PFSK-1 (cell line): Measurements from ENCODE around the gene GPR3.

Experiments used
- FOXP2 ChIP-seq: optimal IDR thresholded peaks from 2 replicates; pipeline ENCODE3; 2011; ENCODE audit warnings: borderline replicate concordance, control low read depth, inconsistent platforms; ENCODE audit not compliant: insufficient read depth; ENCODE audit errors: extremely low read length, extremely low read depth
- POLR2AphosphoS5 ChIP-seq: IDR thresholded peaks from 2 replicates; pipeline ENCODE4 v1.6.1; 2012; ENCODE audit warnings: low read depth, mild to moderate bottlenecking, control low read depth, low read length, moderate library complexity
- SIN3A ChIP-seq: IDR thresholded peaks from 2 replicates; pipeline ENCODE4 v1.6.1; 2012; ENCODE audit warnings: mild to moderate bottlenecking, low read length, moderate library complexity, borderline replicate concordance; ENCODE audit not compliant: insufficient read depth
- TAF1 ChIP-seq: IDR thresholded peaks from 2 replicates; pipeline ENCODE4 v1.6.1; 2012; ENCODE audit warnings: low read length, control low read depth, borderline replicate concordance; ENCODE audit not compliant: insufficient read depth
- TF ChIP-seq, protein P1 (sequence below), 2 experiments: IDR thresholded peaks; 2 replicates each; pipeline versions ENCODE4 v1.6.1 to v1.8.0; 2011 to 2012; ENCODE audit warnings: low read depth in 2 of 2, low read length in 2 of 2, control low read depth in 1 of 2, inconsistent platforms in 1 of 2, mild to moderate bottlenecking in 1 of 2, moderate library complexity in 1 of 2; ENCODE audit not compliant: insufficient read depth in 1 of 2

Gene GPR3

DNA sequence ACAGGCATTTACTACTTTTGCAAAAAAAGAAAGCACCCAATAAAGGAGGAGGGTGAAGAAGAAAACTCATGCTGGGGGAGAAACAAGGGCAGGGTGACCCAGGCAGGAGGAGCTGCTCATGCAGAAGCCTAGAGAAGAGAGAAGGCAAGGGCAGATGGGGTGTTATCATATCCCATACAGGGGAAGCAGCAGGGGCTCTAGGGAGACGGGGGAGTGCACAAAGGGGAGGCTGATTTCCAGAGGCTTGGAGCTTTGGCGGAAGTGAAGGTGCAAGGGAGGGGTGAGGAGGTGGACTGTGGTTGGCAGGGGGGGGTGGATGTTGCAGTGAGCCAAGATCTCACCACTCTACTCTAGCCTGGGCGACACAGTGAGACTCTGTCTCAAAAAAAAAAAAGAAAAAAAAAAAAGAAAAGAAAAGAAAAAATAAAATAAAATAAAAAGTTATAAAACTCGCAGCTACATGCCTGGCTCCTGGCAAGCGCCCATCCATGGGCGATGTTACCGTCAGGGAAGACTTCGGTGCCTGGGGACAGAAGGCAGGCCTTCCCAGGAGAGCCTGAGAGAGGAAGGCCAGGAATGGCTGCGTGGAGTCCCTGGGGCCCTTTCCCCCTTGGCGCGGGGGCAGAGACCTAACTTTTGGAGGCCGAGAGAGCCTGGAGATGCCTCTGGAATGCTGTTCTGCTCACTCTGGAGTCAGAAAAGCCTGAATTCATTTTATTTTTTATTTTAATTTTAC is 14.5 kb upstream of the GPR3 start:
- TF ChIP-seq SIN3A: no peak
- TF ChIP-seq FOXP2: no peak
- no peak for TF ChIP-seq TAF1
- no peak for TF ChIP-seq POLR2AphosphoS5
- TF ChIP-seq, protein P1, sequence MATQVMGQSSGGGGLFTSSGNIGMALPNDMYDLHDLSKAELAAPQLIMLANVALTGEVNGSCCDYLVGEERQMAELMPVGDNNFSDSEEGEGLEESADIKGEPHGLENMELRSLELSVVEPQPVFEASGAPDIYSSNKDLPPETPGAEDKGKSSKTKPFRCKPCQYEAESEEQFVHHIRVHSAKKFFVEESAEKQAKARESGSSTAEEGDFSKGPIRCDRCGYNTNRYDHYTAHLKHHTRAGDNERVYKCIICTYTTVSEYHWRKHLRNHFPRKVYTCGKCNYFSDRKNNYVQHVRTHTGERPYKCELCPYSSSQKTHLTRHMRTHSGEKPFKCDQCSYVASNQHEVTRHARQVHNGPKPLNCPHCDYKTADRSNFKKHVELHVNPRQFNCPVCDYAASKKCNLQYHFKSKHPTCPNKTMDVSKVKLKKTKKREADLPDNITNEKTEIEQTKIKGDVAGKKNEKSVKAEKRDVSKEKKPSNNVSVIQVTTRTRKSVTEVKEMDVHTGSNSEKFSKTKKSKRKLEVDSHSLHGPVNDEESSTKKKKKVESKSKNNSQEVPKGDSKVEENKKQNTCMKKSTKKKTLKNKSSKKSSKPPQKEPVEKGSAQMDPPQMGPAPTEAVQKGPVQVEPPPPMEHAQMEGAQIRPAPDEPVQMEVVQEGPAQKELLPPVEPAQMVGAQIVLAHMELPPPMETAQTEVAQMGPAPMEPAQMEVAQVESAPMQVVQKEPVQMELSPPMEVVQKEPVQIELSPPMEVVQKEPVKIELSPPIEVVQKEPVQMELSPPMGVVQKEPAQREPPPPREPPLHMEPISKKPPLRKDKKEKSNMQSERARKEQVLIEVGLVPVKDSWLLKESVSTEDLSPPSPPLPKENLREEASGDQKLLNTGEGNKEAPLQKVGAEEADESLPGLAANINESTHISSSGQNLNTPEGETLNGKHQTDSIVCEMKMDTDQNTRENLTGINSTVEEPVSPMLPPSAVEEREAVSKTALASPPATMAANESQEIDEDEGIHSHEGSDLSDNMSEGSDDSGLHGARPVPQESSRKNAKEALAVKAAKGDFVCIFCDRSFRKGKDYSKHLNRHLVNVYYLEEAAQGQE (IDR thresholded peaks at IDR 0.05; ENCODE audit: insufficient read depth in 1 of 2, low read depth in 2 of 2, low read length in 2 of 2): no peak

DNA sequence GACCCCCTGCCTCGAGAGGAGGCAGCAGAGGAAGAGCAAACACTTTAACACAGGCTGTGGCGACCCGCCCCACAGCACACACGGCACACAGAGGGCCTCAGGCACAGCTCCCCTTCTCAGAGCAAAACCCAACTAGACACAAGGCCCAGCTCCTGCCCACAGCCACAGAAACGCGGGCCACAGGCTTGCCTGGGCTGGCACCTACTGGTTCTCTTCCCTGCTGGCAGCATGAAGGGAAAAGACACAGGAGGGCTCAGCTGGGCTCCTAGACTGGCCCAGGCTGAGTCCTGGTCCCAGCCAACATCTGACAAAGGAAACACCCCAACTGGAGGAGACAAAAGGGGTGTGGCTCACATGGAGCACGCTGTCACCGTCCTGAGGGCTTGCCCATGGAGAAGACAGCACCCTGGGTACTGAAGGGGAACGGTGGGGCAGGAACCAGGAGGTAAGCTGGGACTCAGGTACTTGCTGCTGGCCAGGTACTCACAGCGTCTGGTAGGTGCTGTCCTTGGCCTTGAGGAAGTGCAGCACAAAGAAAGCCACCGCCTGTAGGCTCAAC is 12.8 kb upstream of the GPR3 start:
- no peak for TF ChIP-seq POLR2AphosphoS5
- TF ChIP-seq, protein P1 (IDR thresholded peaks at IDR 0.05; ENCODE audit: insufficient read depth in 1 of 2, low read depth in 2 of 2, low read length in 2 of 2): no peak
- no peak for TF ChIP-seq SIN3A
- TF ChIP-seq FOXP2: no peak
- no peak for TF ChIP-seq TAF1

DNA sequence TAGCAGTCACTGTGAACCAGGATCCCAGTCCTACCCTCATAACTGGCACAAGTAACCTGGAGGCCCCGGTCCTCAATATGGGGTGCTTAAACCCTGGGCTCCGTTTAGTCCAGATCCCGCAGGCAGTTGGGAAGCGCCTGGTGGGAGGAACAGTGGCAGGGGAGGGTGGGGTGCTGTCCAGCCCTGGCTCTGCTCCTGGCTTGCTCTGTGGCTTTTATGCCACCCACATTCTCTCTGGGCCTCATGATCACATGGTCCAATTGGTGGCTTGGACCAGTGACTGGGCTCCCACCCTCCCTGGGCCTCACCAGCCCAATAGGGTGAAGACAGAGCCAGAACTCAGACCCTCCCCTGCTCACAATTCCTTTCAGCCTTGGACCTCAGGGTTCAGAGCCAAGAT is 12.2 kb upstream of the GPR3 start:
- TF ChIP-seq POLR2AphosphoS5 (no peak), SIN3A (no peak), TAF1 (no peak), FOXP2 (no peak)
- TF ChIP-seq, protein P1 (IDR thresholded peaks at IDR 0.05; ENCODE audit: insufficient read depth in 1 of 2, low read depth in 2 of 2, low read length in 2 of 2): no peak

DNA sequence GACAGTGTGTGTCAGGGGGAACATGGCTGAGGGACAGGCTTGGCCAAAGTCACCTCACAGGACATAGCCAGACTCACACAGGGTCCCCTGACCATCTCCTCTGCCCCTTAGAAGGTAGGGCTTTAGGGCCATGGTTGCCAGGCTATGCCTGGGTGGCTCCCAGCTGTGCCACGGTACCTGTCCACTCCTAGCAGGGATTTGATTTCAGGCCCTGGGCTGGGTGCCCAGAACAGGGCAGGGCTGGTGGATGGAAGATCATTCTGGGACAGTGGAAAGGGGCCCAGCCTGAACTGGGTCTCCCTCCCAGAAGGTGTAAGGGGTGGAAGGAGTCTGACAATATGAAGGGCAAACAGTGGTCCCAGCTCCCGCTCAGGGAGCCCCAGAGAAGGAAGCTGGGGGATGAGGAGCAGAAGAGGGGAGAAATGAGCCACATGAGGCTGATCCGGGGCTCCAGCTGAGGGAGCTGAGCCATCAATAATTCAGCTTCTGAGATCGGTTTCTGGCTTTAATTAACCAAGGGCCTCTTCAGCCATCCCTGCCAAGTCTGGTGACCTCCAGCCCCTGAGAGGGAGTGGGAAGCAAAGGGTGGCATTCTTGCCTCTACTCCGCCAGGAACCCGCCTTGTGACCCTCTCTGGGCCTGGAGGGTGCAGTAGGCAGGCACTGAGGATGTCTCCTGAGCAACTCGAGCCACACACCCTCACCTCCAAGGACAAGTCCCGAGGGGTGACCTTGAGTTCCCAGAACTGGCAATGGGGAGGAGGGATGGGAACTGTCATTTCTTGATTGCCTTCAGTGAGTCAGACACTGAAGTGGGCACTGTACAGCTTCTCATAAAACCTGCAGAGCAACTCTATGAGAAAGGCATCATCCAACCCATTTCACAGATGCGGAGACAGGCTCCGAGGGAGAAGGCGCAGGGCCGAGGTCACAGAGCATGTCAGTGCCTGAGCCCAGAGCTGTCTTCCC is 11.4 kb upstream of the GPR3 start:
- TF ChIP-seq SIN3A (no peak), FOXP2 (no peak)

DNA sequence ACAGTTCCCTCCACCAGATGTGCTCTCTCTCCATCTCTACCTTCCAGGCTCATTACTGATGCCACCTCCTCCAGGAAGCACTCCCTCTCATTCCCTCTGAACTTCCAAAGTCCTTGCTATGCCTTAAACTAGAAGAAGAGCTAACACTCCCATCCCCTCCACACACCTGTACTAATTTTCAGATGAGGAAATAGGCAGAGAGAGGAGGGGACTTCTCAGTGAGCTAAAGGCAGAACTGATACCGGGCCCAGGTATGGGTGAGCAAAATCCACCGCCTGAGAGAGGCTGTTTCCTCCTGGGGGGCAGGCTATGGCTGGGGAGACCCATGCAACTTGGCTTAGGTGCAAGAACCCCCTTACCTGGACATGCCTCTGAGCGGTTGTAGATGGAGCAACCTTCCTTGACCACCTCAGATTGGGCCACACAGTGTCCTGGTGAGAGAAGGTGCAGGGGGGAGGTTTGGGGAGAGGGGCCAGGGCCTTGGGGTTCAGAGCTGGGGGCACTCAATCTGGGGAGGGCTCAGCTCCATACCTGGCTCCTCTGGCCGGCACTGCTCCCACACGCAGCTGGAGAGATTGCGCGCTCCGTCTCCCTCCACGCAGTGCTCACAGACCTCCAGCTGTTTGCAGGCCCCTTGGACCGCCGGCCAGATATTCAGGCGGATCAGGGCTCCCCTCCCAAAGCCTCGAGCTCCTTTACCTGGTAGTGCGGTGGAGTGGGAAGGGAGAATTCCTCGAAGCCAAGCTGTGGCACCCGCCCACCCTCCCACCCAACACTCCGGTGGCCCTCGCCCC is 10.3 kb upstream of the GPR3 start:
- TF ChIP-seq SIN3A (no peak), TAF1 (no peak), FOXP2 (no peak), POLR2AphosphoS5 (no peak)
- TF ChIP-seq, protein P1 (IDR thresholded peaks at IDR 0.05; ENCODE audit: insufficient read depth in 1 of 2, low read depth in 2 of 2, low read length in 2 of 2): no peak
